OCI-LY1 (cell line): Measurements from ENCODE around the gene POLR3A.

ENCODE experiments used
- CTCF ChIP-seq: fragments of 200-600 bp; sonication (generic), shearing (Covaris generic); IDR thresholded peaks from 2 replicates; pipeline ENCODE4 v1.5.1; 2017; ENCODE audit warnings: mild to moderate bottlenecking, antibody characterized with exemption, low read length, moderate library complexity, mixed read lengths
- EZH2 ChIP-seq: fragments of 200-600 bp; sonication (generic), shearing (Covaris generic); IDR thresholded peaks from 2 replicates; pipeline ENCODE4 v1.8.0; 2017; ENCODE audit warnings: borderline replicate concordance, mixed run types, mild to moderate bottlenecking, antibody characterized with exemption, low read length, moderate library complexity, mixed read lengths

- TF ChIP-seq CTCF (no peak), EZH2 (no peak)
Observed at GRCh38 chr10:78015546-78015945, 13.8 kb downstream of the POLR3A start.
